NB4 (cell line): Measurements from ENCODE around the gene ZNF611.

Experiments
- MYC ChIP-seq: IDR thresholded peaks from 2 replicates; pipeline ENCODE4 v1.6.1; 2011; ENCODE audit warnings: low read depth, low read length
- TF ChIP-seq, protein P1 (sequence below): IDR thresholded peaks from one replicate; pipeline ENCODE4 v1.5.1; 2012; ENCODE audit warnings: low read depth, low read length
- TF ChIP-seq, protein P2 (sequence below): IDR thresholded peaks from 2 replicates; pipeline ENCODE4 v1.6.1; 2011; ENCODE audit warnings: low read depth, low read length

DNA sequence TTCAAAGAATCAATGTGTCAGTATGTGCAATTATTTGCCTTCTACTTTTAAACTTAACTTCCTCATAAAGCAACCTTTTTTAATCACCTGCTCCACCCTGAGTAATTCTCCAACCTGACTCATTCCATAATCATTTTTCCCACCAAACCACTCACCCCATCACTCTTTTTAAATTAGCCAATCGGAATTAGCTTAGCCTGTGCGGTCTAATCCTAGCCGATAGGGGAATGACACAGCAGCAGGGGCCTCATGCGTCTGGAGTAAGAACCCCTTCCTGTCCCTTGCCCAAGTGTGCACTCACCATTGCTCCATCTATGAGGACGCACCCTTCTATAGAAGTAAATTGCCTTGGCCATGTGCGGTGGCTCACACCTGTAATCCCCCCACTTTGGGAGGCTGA is 69.3 kb downstream of the ZNF611 start:
- TF ChIP-seq, protein P1, sequence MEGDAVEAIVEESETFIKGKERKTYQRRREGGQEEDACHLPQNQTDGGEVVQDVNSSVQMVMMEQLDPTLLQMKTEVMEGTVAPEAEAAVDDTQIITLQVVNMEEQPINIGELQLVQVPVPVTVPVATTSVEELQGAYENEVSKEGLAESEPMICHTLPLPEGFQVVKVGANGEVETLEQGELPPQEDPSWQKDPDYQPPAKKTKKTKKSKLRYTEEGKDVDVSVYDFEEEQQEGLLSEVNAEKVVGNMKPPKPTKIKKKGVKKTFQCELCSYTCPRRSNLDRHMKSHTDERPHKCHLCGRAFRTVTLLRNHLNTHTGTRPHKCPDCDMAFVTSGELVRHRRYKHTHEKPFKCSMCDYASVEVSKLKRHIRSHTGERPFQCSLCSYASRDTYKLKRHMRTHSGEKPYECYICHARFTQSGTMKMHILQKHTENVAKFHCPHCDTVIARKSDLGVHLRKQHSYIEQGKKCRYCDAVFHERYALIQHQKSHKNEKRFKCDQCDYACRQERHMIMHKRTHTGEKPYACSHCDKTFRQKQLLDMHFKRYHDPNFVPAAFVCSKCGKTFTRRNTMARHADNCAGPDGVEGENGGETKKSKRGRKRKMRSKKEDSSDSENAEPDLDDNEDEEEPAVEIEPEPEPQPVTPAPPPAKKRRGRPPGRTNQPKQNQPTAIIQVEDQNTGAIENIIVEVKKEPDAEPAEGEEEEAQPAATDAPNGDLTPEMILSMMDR: no peak
- no peak for TF ChIP-seq MYC
- TF ChIP-seq, protein P2, sequence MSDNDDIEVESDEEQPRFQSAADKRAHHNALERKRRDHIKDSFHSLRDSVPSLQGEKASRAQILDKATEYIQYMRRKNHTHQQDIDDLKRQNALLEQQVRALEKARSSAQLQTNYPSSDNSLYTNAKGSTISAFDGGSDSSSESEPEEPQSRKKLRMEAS: no peak
